HFF-Myc (cell line): ENCODE measurements around the gene PSTPIP2.

Source experiments
- DNase-seq: peaks from one replicate; pipeline ENCODE4 v3.0.0-alpha.2; 2011; ENCODE audit warnings: low read depth; ENCODE audit errors: extremely low read depth
- H3K4me3 ChIP-seq: replicated peaks from 2 replicates; pipeline ENCODE4 v1.5.1; 2011; ENCODE audit warnings: low read depth, mild to moderate bottlenecking, control low read depth, low read length
- TF ChIP-seq, protein P1 (sequence below): IDR thresholded peaks from 2 replicates; pipeline ENCODE4 v1.5.1; 2012; ENCODE audit warnings: mild to moderate bottlenecking, low read depth, low read length, control low read depth; ENCODE audit errors: missing control alignments

Gene PSTPIP2

DNA sequence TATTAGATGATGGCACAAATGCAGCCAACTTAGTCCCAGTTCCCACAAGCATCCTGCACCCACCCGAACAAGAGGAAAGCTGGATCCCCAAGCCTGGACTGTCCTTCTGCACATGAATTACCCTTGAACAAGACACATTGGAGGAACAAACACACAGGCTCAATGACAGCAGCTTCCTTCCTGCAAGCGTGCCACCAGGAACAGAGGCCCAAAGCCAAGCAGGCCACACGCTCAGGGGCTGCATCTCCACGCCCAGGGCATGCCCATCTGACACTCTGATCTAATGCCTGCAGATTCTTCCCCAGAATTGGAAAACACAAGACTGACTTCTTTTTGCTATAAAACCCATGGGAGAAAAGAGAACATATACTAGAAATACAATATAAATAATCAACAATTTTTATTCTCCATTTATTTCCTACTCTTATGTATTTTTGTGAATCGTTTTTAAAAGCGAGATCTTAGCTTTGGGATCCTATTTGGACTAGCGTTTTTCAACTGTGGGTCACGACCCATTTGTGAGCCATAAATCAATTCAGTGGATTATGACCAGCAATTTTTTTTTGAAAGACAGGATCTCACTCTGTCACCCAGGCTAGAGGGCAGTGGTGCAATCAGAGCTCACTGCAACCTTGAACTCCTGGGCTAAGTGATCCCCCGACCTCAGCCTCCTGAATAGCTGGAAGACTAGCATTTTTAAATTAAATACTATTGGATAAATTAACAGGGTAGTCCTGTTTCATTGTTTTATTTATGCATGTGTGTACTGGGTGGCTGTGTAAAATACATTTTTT is 34.4 kb downstream of the PSTPIP2 start:
- DNase-seq: no peak
- no peak overlapping the region for H3K4me3 ChIP-seq
- TF ChIP-seq, protein P1, sequence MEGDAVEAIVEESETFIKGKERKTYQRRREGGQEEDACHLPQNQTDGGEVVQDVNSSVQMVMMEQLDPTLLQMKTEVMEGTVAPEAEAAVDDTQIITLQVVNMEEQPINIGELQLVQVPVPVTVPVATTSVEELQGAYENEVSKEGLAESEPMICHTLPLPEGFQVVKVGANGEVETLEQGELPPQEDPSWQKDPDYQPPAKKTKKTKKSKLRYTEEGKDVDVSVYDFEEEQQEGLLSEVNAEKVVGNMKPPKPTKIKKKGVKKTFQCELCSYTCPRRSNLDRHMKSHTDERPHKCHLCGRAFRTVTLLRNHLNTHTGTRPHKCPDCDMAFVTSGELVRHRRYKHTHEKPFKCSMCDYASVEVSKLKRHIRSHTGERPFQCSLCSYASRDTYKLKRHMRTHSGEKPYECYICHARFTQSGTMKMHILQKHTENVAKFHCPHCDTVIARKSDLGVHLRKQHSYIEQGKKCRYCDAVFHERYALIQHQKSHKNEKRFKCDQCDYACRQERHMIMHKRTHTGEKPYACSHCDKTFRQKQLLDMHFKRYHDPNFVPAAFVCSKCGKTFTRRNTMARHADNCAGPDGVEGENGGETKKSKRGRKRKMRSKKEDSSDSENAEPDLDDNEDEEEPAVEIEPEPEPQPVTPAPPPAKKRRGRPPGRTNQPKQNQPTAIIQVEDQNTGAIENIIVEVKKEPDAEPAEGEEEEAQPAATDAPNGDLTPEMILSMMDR: no peak

DNA sequence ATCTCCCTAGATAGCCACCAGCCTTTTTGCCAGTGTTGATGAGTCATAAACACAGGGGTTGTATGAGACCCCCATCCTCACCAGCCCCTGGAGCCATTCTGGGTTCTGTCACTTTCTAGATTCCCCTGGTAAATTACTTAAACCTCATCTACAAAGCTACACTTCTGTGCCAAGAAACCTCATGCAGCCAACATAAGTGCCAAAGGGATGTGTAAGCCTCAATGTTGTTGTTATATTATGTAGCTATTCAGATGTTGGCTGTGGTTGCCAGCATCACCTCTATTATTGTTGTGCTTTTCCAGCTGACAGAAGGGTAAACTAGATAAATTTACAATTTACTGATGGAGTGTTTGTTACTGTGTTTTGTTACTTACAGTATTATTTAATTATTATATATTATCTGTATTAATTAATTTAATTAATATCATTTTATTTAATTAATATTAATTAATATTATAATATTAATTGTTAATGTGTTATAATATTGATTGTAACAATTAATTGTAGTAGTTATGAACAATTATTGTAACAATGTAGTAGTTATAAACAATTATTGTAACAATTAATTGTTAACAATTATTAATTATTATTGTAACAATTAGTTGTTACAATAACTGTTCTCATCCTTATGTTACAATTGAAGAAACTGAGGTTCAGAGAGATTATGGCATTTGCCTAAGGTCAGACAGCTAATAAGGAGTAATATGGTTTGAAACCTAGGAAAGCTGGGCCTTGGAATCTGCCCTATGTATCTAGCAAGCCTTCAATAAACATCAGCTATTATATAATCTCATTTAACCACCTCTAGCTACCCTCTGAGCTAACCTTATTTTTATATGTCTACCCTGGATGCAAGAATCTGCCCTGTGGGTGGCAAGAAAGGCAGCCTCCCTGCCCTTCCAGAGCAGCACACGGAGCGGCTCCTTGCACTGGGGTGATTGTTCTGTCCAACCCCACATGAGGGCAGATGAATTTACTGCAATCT is 36.1 kb downstream of the PSTPIP2 start:
- no peak for DNase-seq

DNA sequence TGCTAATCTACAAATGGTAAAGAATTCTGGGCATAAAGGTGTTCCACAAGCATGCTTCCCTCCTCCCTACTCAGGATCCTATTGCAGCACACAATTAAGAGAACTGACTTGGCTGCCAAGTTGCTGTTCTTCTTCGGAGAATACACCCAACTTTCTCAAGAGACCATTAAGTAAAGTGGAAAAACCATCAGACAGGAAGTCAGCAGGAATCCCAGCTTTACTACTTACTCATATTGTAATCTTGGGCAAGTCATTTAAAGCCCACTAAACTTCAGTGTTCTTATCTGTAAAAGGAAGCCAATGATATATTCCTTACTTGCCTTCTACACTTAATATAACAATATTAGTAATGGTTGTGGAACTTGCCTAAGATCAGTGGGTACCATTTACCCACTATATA is 37.8 kb downstream of the PSTPIP2 start:
- H3K4me3 ChIP-seq: no peak overlapping the region
- DNase-seq: no peak

More for the DNA sequence above, 36.1 kb downstream of the PSTPIP2 start:
- TF ChIP-seq, protein P1: no peak
- no peak overlapping the region for H3K4me3 ChIP-seq

DNA sequence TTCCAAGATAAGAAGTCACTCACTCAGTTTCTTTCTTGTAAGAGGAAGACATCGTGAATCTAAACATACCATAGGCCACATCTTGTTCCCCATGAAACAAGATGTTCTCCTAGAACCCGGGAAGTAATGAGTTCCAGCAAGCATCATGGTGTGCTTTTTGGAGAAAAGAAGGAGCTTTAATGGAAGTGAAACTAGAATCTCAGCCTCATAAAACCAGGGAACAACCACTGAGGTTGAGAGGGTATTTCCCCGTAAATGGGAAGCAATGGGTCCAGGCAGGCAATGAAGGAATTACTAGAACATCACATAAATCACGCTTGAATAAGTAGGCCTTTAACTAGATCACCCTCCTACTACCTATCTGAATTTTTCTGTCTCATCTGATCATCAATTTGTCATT is 40.3 kb downstream of the PSTPIP2 start:
- H3K4me3 ChIP-seq: no peak overlapping the region
- TF ChIP-seq, protein P1: no peak
- DNase-seq: no peak

More for the DNA sequence above, 37.8 kb downstream of the PSTPIP2 start:
- TF ChIP-seq, protein P1: no peak

DNA sequence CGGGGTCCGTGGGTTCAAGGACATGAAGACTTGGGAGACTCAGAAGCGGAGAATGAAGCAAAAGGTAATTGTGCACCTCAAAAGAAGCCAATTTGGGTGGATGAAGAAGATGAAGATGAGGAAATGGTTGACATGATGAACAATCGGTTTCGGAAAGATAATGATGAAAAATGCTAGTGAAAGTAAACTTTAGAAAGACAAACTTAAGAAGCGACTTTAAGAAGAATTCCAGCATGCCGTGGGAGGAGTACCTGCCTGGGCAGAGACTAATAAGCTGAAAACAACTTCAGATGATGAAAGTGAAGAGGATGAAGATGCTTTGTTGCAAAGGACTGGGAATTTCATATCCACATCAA is 43.5 kb downstream of the PSTPIP2 start:
- TF ChIP-seq, protein P1: no peak
- H3K4me3 ChIP-seq: peak overlapping the region; percentile 30
- no peak for DNase-seq

DNA sequence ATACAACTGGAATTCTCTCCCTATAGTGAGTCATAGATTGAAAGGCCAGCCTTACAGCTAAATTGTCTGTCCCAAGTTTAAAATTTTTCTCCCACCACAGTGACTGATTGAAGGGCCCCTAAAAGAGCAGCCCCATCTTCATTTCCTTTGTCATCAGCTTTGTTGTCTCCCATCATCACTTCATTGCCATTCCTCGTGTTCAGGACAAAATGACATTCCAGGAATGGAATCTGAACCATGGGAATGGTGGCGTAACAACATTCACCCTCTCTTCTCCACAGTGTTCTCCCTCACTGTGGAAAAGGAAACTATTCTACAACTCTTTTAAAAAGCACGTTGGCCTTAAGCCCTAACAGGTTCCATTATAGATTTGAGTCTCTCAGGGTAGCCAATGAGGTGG is 52.1 kb downstream of the PSTPIP2 start:
- H3K4me3 ChIP-seq: no peak overlapping the region
- DNase-seq: no peak
- TF ChIP-seq, protein P1: no peak
